GM19468 (cell line): ENCODE data around the gene LHX6.

Experiments
- ATAC-seq: cut with Tn5 transposase; IDR thresholded peaks from one replicate; pipeline ENCODE4 v1.9.1; 2021; ENCODE audit warnings: mild to moderate bottlenecking, moderate library complexity, moderate number of reproducible peaks; ENCODE audit not compliant: unreplicated experiment; ENCODE audit errors: extremely low read depth

Gene LHX6

GRCh38 chr9:122193651-122194050 lies 35.1 kb downstream of the LHX6 start:
- ATAC-seq, result no peak

DNA sequence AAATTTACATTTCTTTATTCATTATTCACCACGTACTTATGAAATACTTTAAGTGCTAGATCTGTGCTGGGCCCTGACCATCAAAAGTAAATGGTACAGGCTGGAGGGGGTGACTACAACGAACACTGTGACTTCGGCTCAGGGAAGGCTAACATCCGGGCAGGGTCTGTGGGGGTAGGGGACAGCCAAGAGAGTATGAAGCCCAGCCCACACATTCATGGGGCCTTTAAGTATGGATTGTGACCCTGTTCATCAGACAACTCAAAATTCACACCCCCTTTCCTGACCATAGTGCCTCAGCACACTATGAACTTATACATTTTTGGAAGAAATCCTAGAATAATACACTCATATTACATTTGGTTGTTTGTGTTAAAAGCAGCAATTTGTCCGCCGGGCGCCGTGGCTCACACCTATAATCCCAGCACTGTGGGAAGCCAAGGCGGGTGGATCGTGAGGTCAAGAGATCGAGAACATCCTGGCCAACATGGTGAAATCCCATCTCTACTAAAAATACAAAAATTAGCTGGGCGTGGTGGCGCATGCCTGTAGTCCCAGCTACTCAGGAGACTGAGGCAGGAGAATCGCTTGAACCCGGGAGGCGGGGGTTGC lies 35.7 kb downstream of the LHX6 start:
- no peak for ATAC-seq

GRCh38 chr9:122192261-122192875 lies 36.4 kb downstream of the LHX6 start:
- ATAC-seq, result no peak

- ATAC-seq, result no peak
These were observed 37.2 kb downstream of the LHX6 start for GRCh38 chr9:122191584-122191983.

DNA sequence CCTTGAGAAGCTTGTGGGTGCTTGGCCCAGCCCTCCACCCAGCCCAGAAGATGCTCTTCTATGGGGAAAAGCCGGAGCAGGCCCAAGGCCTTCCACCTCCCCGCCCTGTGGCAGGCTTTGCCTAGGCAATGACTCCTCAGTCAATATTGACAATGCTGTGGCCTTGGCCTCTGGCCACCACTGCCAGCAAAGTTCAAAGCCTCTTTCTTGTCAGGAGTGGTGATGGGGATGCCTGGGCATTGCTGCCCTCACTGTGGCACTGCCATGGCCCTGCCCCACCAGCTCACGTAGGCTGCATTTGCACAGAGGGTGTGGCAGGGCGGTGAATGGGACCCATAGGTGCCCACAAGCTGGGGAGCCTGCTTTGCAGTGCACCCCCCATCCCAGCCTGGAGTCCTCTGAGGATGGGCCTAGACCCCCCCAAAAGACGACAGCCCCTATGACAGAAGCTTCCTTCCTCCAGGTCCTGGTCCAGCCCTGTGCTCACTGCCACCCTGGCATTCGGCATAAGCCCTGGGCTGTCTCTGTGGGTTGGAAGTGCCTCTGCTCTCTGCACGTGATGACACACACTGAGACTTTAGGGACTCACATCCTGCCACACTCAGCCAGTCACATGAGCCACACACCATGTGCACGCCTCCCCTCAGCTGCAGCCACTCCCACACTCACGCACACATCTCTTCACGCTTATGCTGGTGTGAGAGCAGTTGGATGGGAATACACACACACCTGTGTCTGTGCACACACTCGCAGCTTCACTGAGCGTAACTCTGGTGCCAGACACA lies 38.0 kb downstream of the LHX6 start:
- no peak for ATAC-seq

GRCh38 chr9:122188369-122188768 lies 40.4 kb downstream of the LHX6 start:
- no peak for ATAC-seq

DNA sequence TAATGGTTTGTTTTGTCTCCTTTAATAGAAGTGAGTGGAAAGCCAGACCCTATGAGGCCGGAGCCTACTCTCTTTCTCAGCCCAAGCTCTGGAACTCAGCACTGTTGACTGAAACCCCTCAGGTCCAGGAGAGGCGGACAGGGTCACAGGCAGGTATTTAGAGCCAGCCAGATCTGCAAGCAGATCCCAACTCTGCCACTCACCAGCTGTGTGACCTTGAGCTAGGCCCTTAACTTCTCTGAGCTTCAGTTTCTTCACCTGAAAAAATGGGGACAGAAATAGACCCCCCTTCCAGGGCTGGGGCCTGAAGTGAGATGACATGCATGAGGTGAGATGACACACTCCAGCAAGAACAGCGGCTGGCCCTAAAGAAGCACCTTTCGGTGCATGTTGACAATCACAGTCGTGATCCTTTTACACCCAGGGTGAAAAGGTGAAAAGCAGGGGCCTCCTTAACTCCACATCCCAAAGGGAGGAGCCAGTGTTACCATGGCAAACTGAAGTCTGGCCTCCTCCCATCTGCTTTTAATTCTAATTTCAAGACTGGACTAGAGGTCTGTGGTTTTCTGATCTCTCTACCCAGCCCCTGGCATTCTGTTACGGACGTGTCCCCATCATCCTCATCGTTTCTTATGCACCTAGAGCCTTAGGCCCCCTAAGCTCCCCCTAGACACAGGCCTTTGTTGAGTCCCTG lies 41.8 kb downstream of the LHX6 start:
- no peak for ATAC-seq

DNA sequence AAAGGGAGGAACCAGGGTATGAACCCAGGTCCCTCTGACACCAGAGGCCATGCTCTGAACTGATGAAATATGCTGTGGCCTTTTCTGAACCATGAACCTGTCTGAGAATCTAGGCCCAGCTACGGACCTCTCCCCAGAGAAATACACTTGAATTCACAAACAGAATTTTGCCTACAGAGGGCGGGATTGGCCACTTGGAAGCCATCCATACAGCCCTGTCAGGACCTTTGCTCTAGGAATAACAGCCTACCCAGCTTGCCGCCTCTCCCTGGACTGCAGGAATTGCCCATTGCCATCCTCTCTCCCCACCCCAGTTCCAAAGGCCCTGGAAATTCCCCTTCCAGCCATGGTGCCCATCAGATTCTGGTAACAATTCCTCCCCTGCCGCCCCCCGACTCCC lies 42.5 kb downstream of the LHX6 start:
- no peak for ATAC-seq

GRCh38 chr9:122184551-122184950 lies 44.2 kb downstream of the LHX6 start:
- ATAC-seq, result no peak

DNA sequence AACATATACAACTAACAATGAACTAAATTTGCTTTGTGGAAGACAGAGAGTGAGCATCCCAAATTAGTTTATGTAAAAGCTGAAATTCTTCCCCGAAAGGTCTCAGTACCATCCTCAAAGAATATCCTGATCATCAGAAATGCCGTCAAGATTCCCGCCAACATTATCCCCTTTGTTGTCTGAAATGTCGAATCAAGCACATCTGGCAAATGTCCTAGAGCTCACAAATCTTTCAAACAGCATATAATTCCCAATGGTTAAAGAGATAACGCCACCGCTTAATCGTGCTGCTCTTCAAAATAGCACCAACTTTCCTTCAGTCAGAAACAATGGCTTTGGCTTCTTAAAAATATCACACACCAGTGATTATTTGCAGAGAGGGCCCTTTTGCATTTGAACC lies 45.3 kb downstream of the LHX6 start:
- ATAC-seq, result no peak

DNA sequence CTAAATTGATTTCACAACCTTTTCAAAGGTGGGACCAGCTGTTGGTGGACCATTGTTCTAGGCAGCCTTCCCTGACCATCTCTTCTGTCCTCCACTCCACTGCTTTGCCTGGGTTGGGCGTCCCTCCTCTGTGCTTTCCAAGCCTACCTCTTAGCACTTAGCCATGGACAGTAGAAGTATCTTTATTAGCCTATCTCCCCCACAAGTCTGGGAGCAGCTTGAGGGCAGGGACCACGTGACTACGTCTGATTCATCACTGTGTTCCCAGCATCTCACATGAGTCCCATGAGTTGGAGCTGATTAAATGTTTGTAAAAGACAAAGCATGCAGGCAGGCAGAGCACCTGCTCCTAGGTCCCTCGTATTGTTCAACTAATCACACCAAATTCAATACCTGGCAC lies 48.1 kb downstream of the LHX6 start:
- ATAC-seq, result no peak

- no peak for ATAC-seq
These were observed 49.1 kb downstream of the LHX6 start for GRCh38 chr9:122179690-122180074.

DNA sequence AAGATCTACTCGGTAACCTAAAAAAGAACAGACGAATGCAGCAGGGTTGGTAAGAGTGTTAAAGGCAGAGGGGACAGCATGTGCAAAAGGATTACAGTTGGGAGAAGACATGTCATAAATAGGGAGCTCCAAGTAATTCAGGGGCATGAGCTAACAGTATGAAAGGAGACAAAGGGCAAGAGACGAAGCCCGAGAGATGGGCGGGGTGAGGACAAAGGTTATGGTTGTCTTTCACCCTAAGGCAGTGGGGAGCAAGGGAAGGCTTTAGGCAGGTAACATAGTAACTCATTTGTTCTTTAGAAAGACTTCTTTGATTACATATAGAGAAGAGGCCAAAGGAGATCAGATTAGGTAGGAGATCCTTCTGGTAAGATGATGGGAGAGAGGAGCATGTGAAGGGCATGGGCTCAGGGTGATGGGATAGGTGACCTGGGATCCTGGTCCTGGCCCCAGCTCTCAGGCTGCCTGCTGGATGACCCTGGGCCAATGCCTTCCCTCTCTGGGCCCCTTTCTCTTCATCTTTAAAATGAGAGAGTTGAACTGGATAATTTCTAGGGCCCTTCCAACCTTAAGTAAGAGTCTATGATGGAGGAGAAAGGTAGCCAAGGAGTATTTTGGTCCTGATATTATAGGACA lies 49.6 kb downstream of the LHX6 start:
- no peak for ATAC-seq

- no peak for ATAC-seq
These were observed 51.8 kb downstream of the LHX6 start for GRCh38 chr9:122176916-122177315.

DNA sequence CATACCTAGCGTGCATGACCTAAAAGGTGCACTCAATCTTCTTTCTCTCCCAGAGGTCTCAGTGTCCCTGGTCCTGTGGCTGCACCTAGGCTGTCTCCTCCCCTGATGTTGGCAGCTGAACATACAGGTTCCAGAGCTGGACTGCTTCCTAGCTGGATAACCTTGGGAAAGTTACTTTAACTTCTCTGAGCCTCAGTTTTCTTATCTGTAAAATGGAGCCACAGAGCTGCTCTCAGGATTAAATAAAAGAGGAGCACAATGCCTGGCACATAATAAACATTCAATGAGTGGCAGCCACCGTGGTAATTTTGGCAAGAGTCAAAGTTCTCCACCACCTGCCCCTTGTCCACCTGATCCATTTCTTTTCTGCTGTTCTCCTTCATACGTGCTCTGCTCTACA lies 55.1 kb downstream of the LHX6 start:
- no peak for ATAC-seq

- no peak for ATAC-seq
These were observed 56.6 kb downstream of the LHX6 start for GRCh38 chr9:122172131-122172530.

DNA sequence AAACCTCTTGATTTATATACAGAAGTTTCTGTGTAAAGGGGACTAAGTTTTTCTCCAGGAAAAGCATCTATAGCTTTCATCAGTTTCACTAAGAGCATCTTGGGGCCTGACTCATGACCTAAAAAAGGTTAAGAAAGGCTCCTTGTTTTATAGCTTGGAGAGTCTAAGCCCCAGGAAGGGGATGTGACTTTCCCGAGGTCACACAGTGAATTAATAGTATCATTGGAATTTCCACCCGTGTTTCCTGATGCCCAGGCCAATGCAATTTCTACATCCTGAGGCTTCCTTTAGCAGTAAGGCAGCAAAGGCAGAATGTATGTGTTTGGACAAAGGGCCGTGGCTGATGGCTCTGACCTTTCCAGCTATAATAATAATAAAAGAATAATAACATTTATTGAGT lies 60.4 kb downstream of the LHX6 start:
- no peak for ATAC-seq

GRCh38 chr9:122164286-122164685 lies 64.5 kb downstream of the LHX6 start:
- ATAC-seq, result no peak

DNA sequence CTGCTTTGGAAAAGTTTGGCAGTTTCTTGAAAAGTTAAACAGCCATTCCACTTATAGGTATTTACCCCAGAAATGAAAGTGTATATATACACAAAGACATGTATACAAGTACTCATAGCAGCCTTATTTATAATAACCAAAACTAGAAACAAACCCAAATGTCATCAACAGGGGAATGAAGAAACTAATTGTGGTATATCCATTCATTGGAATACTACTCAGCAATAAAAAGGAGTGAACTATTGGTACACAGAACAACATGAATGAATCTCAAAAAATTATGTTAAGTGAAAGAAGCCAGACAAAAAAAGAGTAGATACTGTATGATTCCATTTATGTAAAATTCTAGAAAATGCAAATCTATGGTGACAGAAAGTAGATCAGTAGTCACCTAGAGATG lies 66.3 kb downstream of the LHX6 start:
- no peak for ATAC-seq

GRCh38 chr9:122159925-122160246 lies 68.9 kb downstream of the LHX6 start:
- ATAC-seq, result no peak
